SIG-M5 treated with dmso at 0.1 percent for 504 hours (cell line): ENCODE data around the gene LAMTOR1.

Source experiments
- DNase-seq: peaks from one replicate; lab custom pipeline; 2025; ENCODE audit not compliant: unreplicated experiment; lab: John Stamatoyannopoulos, UW

LAMTOR1 gene

GRCh38 chr11:72120930-72121329 lies 17.8 kb upstream of the LAMTOR1 start:
- DNase-seq, result no peak

DNA sequence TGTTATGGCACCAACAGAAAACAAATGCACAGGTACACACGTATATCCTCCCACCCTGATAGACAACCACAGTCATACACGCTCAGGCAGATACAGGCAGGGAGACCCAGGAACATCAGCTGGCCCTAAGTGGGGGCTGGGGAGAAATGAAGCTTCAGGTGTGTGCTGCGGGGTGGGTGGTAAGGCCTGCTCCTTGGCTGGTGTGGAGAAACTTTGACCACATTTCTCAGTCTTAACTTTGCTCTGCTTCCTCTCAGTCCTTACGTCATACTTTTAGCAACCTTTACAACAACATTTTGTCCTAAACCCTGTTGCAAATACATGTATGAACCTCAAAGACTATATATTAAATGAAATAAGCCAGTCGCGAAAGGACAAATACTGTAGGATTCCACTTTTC lies 16.1 kb upstream of the LAMTOR1 start:
- peak; percentile 8 for DNase-seq

- DNase-seq, result no peak
Measured at GRCh38 chr11:72116019-72116755, 13.1 kb upstream of the LAMTOR1 start.

GRCh38 chr11:72114570-72114969 lies 11.5 kb upstream of the LAMTOR1 start:
- no peak for DNase-seq

DNA sequence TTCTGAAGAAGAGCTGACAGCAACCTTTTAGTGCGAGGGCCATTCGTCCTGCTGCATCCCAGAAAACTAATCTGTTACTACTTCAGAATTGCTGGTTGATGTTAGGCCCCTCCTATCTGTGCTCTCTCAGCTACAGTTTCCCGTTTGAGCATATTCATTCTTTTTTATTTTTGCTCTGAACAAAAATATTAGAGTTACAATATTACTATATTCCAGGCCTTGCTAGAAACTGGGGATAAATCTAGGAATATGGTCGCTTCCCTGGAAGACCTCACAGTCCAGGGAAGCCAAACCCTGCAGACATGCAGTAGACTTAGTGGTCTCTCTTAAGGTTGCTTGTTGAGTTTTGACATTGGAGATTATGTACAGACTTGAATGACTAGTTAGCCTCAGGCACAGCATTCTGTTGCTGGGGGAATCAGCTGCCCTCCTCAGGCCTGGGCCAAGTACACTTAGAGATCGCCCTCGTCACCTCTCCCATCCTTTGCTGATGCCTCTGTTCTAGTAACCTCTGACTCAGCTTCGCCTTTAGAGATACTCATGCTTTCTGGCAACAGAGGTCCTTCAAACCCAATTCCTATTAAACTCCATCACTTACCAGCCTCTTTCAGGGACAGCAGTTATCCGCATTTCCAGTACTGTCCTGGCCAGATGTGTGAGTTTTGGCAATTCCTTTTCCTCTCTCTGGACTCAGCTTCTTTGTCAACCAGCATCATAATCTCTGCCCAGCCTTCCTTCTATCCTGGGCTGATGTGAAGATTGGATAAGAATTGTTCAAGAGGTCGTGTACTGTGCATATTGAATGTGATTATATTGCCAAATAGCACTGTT lies 10.1 kb upstream of the LAMTOR1 start:
- DNase-seq, result no peak

- DNase-seq, result peak; percentile 99
Measured at GRCh38 chr11:72112143-72112977, 9.3 kb upstream of the LAMTOR1 start, which contains the start of gene ANAPC15. ANAPC15 (minus strand) TSS chr11:72112695; CDS start chr11:72111276, 1,419 bp downstream.

DNA sequence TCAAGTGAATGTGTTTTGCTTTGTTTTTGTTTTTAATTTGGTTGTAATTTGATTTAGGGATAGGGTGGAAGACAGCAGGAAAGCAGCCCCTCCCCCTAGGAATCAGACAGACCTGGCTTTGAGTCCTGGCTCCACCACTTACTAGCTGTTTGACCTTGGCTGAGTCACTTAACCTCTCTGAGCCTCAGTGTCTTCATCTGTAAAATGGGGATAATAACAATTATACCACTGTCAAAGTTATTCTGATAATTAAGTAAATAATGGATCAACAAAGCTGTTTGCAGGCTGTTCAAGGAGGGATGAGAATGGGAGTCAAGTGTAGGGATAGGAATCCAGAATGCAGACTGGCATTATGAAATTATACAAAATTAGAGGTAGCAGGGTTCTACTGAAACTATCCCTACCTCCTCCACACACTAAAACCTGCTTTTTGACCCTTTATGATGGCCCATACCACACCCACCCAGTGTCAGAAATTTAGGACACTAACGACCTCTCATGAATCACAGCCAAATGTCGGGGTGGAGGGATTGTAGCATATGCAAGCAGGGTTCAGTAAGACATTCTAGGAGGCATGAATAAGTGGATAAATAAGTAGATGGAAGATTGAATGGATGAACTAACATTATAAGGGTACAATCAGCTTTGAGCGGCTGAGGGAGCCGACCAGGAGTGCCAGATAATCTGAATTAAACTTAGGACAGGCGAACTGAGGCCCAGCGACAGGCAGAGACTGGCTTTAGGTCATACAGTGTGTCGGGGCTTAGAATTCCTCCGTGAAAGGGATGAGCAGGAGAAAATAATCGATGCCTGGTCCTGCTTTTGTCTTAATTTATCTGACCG lies 8.4 kb upstream of the LAMTOR1 start:
- no peak for DNase-seq

GRCh38 chr11:72105888-72106287 lies 2.8 kb upstream of the LAMTOR1 start, which contains the start of gene TOMT:
TOMT (plus strand) TSS chr11:72105924; CDS start chr11:72105952, 28 bp downstream.
- no peak for DNase-seq

DNA sequence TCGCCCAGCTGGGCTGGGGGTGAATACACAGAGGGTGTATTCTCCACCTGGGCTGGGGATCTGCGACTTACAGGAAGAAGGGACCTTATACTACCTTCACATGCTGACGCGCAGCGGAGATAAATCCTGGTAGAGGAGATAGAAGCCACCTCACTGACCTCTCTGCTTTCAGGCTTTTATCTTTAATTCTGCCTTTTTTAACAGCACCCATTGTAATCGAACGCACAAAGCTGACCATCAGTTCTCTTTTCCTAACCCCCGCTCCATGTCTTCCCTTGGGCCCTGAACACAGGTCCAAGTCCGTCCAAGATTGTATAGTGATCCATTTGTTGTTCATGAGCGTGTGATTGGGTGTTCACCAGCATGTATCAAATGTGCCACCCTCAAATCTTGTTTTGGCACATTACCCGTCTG lies 664 bp upstream of the LAMTOR1 start:
- DNase-seq, result no peak

GRCh38 chr11:72102631-72102945 lies 509 bp downstream of the LAMTOR1 start:
- no peak for DNase-seq

- DNase-seq, result peak; percentile 10
Measured at GRCh38 chr11:72102162-72102561, 935 bp downstream of the LAMTOR1 start.

DNA sequence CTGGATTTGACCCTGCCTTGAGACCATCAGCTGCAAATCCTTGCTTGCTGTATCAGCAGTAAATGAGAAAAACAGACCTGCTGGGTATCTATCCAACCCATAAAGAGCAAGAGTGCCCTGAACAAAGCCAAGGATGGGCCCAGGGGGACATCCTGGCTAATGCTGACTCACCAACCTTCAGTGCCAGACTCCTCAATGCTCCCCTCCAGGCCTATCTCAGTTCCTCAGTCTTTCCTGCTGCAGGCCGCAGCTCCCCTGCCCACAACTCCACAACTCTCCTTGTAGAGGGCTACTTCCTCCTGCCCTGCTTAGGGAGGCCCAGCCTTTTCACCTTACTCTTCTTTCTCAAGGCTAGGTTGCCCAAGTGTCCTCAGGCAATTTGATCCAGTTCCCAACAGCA lies 2.6 kb downstream of the LAMTOR1 start:
- DNase-seq, result peak; percentile 84

- DNase-seq, result no peak
Measured at GRCh38 chr11:72100009-72100408, 3.1 kb downstream of the LAMTOR1 start.

DNA sequence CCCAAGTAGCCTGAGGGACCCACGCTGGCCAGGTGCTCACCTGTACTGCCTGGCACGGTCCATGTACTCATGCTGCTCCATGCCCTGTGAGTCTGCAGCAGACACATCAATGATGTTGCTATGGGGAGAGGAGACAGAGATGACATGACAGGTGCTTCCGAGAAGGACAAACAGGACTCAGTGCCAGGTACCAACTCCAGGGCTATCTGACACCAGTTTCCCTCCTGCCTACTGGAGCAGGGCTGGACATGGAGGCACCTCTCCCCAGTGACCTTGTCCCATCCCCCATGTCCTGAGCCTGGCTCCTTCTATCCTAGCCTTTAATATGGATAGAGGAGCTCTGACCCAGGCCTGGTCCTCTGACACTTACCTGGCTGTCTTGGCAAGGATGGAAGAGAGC lies 4.4 kb downstream of the LAMTOR1 start:
- DNase-seq, result no peak

- DNase-seq, result peak; percentile 90
Measured at GRCh38 chr11:72091292-72091691, 11.8 kb downstream of the LAMTOR1 start.

DNA sequence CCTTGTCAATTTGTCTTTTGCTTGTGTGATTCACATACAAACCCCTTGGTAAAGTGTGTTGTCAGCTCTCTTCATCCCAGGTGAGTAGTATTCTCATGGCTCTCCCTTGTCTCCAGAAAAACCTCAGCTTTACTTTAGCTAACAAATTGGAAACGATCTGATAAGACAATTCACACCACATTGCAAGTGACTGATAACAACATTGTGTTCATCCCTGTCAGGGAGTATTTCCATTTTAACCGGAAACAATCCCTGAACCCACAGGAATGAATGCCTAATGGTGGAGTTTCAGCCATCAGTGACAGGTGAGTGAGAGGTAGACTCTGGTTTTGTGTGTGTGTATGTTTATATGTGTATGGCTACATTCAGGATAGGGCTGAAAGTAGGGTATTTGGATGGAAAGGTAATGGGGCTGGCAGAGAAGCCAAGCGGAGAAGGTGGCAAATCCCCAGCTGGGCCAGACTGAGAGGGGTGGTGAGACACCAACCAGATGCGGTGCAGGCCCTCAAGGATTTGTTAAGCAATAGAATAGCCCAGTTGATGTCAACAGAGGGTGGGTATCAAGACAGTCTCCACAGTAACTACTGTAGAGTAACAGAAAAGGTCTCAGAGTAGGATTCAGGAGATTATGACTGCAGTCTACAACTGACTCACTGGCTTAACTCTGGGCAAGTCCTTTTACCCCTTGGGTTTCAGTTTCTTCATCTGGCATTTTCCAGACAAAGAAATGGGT lies 14.9 kb downstream of the LAMTOR1 start:
- no peak for DNase-seq

DNA sequence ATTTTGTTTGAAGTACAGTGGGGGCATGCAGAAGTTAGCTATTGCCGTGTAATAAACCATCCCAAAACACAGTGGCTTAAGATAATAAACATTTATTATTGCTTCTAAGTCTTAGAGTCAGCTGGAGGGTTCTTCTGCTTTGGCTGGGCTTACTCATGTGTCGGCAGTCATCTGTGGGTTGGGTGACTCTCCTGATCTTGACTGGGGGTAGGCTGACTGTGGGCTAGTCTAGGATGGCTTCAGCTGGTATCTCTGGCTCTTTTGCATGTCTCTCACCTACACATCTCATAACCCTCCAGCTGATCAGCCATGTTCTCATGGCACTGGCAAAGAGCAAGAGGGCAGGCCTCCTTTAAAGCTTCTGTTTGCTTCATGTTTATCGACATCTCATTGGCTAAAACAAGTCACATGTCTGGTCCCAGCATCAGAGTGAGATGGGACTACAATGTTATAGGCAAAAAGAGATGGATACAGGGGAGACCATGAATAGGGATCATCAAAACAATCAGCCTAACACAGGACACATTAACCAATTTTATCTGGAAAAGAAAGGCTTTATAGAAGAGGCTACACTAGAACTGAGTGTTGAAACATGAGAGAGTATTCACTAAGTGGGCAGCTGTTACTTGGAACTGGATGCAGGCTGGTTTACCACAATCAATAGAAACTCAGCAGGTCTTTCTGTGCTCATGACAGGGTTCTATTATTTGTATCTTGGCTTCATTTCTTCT lies 17.3 kb downstream of the LAMTOR1 start:
- no peak for DNase-seq

DNA sequence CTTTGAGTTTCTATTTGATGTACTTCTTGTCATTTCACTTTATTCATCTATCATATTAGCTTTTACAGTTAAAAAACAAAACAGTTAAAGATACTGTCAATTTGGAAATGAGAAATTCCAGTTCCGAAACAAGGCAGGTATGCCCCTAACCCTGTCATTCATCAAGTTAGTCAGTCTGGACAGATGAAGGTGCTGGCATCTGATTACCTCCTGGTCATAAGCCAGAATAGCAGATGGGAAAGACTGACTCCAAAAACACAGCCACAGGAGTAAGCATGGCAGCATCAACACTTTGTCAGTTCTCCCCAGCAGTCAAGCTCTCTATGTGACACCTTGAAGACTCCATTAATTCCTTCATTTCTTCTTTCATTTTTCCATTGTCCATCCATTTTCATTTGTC lies 18.1 kb downstream of the LAMTOR1 start:
- no peak for DNase-seq

DNA sequence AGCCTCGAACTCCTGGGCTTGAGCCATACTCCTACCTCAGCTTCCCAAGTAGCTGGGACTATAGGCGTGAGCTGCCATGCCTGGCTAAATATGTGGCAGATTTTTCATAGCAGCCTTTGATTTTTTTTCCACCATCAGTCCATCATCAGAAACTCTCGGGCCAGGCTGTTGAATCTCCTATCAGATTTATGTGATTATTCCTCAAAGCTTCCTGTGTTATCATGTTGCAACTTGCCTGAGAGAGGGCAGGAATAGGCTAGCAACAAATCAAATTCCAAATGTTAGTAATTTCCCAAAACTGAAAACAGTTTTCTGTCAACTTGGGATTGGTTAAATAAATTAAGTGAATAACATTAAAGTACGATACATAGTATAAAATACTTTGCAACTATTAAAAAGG lies 19.0 kb downstream of the LAMTOR1 start:
- no peak for DNase-seq
